SK-N-MC (cell line): ENCODE data around the gene TRABD.

ENCODE experiments used
- EZH2 ChIP-seq: fragments of 200-600 bp; sonication (generic); IDR thresholded peaks from one replicate; pipeline ENCODE4 v1.6.1; 2017; ENCODE audit warnings: antibody characterized with exemption
- FOXP2 ChIP-seq: optimal IDR thresholded peaks from 2 replicates; pipeline ENCODE3; 2011; ENCODE audit warnings: mild to moderate bottlenecking, moderate library complexity; ENCODE audit not compliant: insufficient read depth; ENCODE audit errors: extremely low read length, control extremely low read depth
- POLR2AphosphoS5 ChIP-seq: IDR thresholded peaks from 2 replicates; pipeline ENCODE4 v1.6.1; 2012; ENCODE audit warnings: mild to moderate bottlenecking, low read depth, low read length, borderline replicate concordance

DNA sequence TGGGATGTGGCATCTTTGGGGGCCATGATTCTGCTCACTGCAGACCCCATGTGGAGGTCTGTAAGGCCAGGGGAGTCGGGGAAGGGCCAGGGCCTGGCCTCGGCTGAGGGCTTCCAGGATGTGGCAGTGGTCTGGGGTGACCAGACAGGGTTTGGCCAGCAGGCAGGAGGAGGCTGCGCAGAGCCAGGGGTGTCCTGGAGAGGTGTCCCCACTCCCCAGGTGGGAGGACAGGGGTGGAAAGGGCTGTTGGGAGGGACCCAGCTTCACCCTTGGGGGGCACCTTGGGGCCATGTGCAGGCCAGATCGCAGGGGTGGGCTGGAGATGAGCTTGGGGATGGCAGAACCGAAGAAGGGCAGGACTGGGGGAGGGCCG is 11.7 kb upstream of the TRABD start:
- no peak for TF ChIP-seq POLR2AphosphoS5
- TF ChIP-seq EZH2: no peak
- no peak for TF ChIP-seq FOXP2
